ENCODE data around the gene CACNB2.
"Not testable (repeated sequence)": the region's sequence is repeated elsewhere in the genome, so short reads cannot be mapped to it uniquely, and the experiment has no call there.

Gene CACNB2

GRCh38 chr10:18414061-18414460 is 273.8 kb downstream of the CACNB2 start:
- DNase-seq: no peak

- no peak for DNase-seq
Observed at GRCh38 chr10:18417950-18418527, 277.8 kb downstream of the CACNB2 start.

- no peak for DNase-seq
Observed at GRCh38 chr10:18418541-18419215, 278.5 kb downstream of the CACNB2 start.

- DNase-seq: no peak
Observed at GRCh38 chr10:18419945-18420344, 279.7 kb downstream of the CACNB2 start.

- DNase-seq: no peak
Observed at GRCh38 chr10:18421726-18422293, 281.6 kb downstream of the CACNB2 start.

GRCh38 chr10:18423058-18423637 is 282.9 kb downstream of the CACNB2 start:
- DNase-seq: no peak

GRCh38 chr10:18424200-18424599 is 284.0 kb downstream of the CACNB2 start:
- no peak for DNase-seq

GRCh38 chr10:18429335-18429734 is 289.1 kb downstream of the CACNB2 start:
- DNase-seq: no peak

GRCh38 chr10:18436902-18437301 is 296.7 kb downstream of the CACNB2 start:
- DNase-seq: no peak

GRCh38 chr10:18437486-18437885 is 297.3 kb downstream of the CACNB2 start:
- DNase-seq: no peak

- DNase-seq: no peak
Observed at GRCh38 chr10:18438361-18439126, 298.3 kb downstream of the CACNB2 start.

- no peak for DNase-seq
Observed at GRCh38 chr10:18439601-18440000, 299.4 kb downstream of the CACNB2 start.

GRCh38 chr10:18445635-18446034 is 305.4 kb downstream of the CACNB2 start:
- DNase-seq: not testable (repeated sequence)

GRCh38 chr10:18446205-18446604 is 306.0 kb downstream of the CACNB2 start:
- no peak for DNase-seq

- no peak for DNase-seq
Observed at GRCh38 chr10:18449611-18450026, 309.4 kb downstream of the CACNB2 start.

GRCh38 chr10:18450298-18450697 is 310.1 kb downstream of the CACNB2 start:
- no peak for DNase-seq

- DNase-seq: no peak
Observed at GRCh38 chr10:18455086-18455884, 315.1 kb downstream of the CACNB2 start.

GRCh38 chr10:18456984-18457383 is 316.8 kb downstream of the CACNB2 start:
- DNase-seq: no peak

- DNase-seq: no peak
Observed at GRCh38 chr10:18460032-18460431, 319.8 kb downstream of the CACNB2 start.

GRCh38 chr10:18463673-18464211 is 323.5 kb downstream of the CACNB2 start:
- DNase-seq: no peak

GRCh38 chr10:18469125-18469524 is 328.9 kb downstream of the CACNB2 start:
- no peak for DNase-seq

GRCh38 chr10:18472977-18473376 is 332.8 kb downstream of the CACNB2 start:
- DNase-seq: no peak
